KMS-11 (cell line): ENCODE results near the gene CMSS1.
"Not testable (repeated sequence)": the region's sequence is repeated elsewhere in the genome, so short reads cannot be mapped to it uniquely, and the experiment has no call there.

Experiments
- H2AFZ ChIP-seq: fragments of 200-600 bp; sonication (generic); 2 replicates; pipeline ENCODE4 v1.6.1; 2016; ENCODE audit warnings: antibody characterized with exemption, mixed run types, low read depth
- H3K27ac ChIP-seq: fragments of 200-600 bp; sonication (generic); 2 replicates; pipeline ENCODE4 v1.6.1; 2016; ENCODE audit warnings: mild to moderate bottlenecking, mixed run types
- H3K27me3 ChIP-seq: fragments of 200-600 bp; sonication (generic); 2 replicates; pipeline ENCODE4 v1.6.1; 2017; ENCODE audit warnings: mild to moderate bottlenecking, low read depth, mixed run types, moderate library complexity; ENCODE audit not compliant: insufficient read depth
- H3K36me3 ChIP-seq: fragments of 200-600 bp; sonication (generic); 2 replicates; pipeline ENCODE4 v1.6.1; 2017; ENCODE audit warnings: mild to moderate bottlenecking, mixed run types; ENCODE audit not compliant: insufficient read depth
- H3K4me1 ChIP-seq: fragments of 200-600 bp; sonication (generic); 2 replicates; pipeline ENCODE4 v1.6.1; 2016; ENCODE audit warnings: mild to moderate bottlenecking, low read depth, mixed run types; ENCODE audit not compliant: poor library complexity, severe bottlenecking
- H3K4me2 ChIP-seq: fragments of 200-600 bp; sonication (generic); 2 replicates; pipeline ENCODE4 v1.7.0; 2016; ENCODE audit warnings: mild to moderate bottlenecking, mixed run types
- H3K4me3 ChIP-seq: fragments of 200-600 bp; sonication (generic); IDR thresholded peaks from 2 replicates; pipeline ENCODE4 v1.6.1; 2017; ENCODE audit warnings: low read depth, low read length, mixed read lengths; ENCODE audit not compliant: insufficient read depth
- H3K79me2 ChIP-seq: fragments of 200-600 bp; sonication (generic); 2 replicates; pipeline ENCODE4 v1.6.1; 2016; ENCODE audit warnings: low read depth, mixed run types; ENCODE audit not compliant: insufficient read depth
- H3K9ac ChIP-seq: fragments of 200-600 bp; sonication (generic); 2 replicates; pipeline ENCODE4 v1.6.1; 2016; ENCODE audit warnings: mild to moderate bottlenecking, mixed run types
- H4K20me1 ChIP-seq: fragments of 200-600 bp; sonication (generic); 2 replicates; pipeline ENCODE4 v1.6.1; 2016; ENCODE audit warnings: mild to moderate bottlenecking, mixed run types; ENCODE audit not compliant: insufficient read depth
- CTCF ChIP-seq: fragments of 200-600 bp; sonication (generic); conservative IDR thresholded peaks from 2 replicates; pipeline ENCODE4 v1.6.1; 2017; ENCODE audit warnings: low read depth, mild to moderate bottlenecking, antibody characterized with exemption, low read length, moderate library complexity, mixed read lengths

Gene CMSS1

GRCh38 chr3:100045696-100046095 is 228.0 kb downstream of the CMSS1 start:
- Histone ChIP-seq H3K27ac (no peak overlapping the region), H3K4me1 (peaks cover 59% of the 10 kb centered on the region)

GRCh38 chr3:100046986-100047385 is 229.3 kb downstream of the CMSS1 start:
- Histone ChIP-seq H3K4me1 (peaks cover 57% of the 10 kb centered on the region), H2AFZ (no peak overlapping the region), H3K4me2 (peak overlapping the region; percentile 89), H3K27me3 (peaks cover 3% of the 10 kb centered on the region), H3K27ac (no peak overlapping the region; the same call in 1 of the 2 replicates), H3K36me3 (no peaks in the 10 kb centered on the region), H4K20me1 (no peaks in the 10 kb centered on the region), H3K4me3 (no peak overlapping the region), H3K9ac (no peak overlapping the region), H3K79me2 (no peaks in the 10 kb centered on the region)
- no peak for TF ChIP-seq CTCF

More at GRCh38 chr3:100045696-100046095, 228.0 kb downstream of the CMSS1 start:
- Histone ChIP-seq H4K20me1 (no peaks in the 10 kb centered on the region), H3K36me3 (no peaks in the 10 kb centered on the region), H3K4me3 (no peak overlapping the region), H2AFZ (no peak overlapping the region), H3K79me2 (no peaks in the 10 kb centered on the region), H3K27me3 (peaks cover 3% of the 10 kb centered on the region), H3K9ac (no peak overlapping the region), H3K4me2 (no peak overlapping the region; the same call in 1 of the 2 replicates)
- no peak for TF ChIP-seq CTCF

- TF ChIP-seq CTCF = no peak
- H3K27me3 ChIP-seq = peaks cover 3% of the 10 kb centered on the region
- peak overlapping the region; percentile 89 for H3K4me2 ChIP-seq
- H3K36me3 ChIP-seq = no peaks in the 10 kb centered on the region
- H4K20me1 ChIP-seq = no peaks in the 10 kb centered on the region
- H3K79me2 ChIP-seq = no peaks in the 10 kb centered on the region
- H3K4me3 ChIP-seq = peak overlapping the region; percentile 45
- peaks cover 57% of the 10 kb centered on the region for H3K4me1 ChIP-seq
- H3K27ac ChIP-seq = peak overlapping the region; percentile 41; the same call in 1 of the 2 replicates
- no peak overlapping the region for H2AFZ ChIP-seq
- H3K9ac ChIP-seq = no peak overlapping the region
These were observed 229.9 kb downstream of the CMSS1 start for GRCh38 chr3:100047455-100048141.

GRCh38 chr3:100048248-100048647 is 230.6 kb downstream of the CMSS1 start:
- no peaks in the 10 kb centered on the region for H4K20me1 ChIP-seq
- no peaks in the 10 kb centered on the region for H3K79me2 ChIP-seq
- peaks cover 3% of the 10 kb centered on the region for H3K27me3 ChIP-seq
- H3K4me1 ChIP-seq = peaks cover 57% of the 10 kb centered on the region
- H3K9ac ChIP-seq = no peak overlapping the region
- peak overlapping the region; percentile 89 for H3K4me2 ChIP-seq
- no peak overlapping the region for H3K27ac ChIP-seq
- H3K4me3 ChIP-seq = no peak overlapping the region
- no peaks in the 10 kb centered on the region for H3K36me3 ChIP-seq
- H2AFZ ChIP-seq = no peak overlapping the region
- TF ChIP-seq CTCF = no peak

- not testable (repeated sequence) for H3K9ac ChIP-seq, H3K79me2 ChIP-seq, H3K4me3 ChIP-seq, H3K4me2 ChIP-seq, H3K27me3 ChIP-seq, H3K36me3 ChIP-seq, H3K27ac ChIP-seq, H4K20me1 ChIP-seq, H2AFZ ChIP-seq
- peaks cover 28% of the 10 kb centered on the region for H3K4me1 ChIP-seq
These were observed 233.9 kb downstream of the CMSS1 start for GRCh38 chr3:100051513-100051912.
